HepG2 (cell line): ENCODE data around the gene FKBP10. TPM values are rescaled to one million over a fixed set of nuclear protein-coding genes. Genes with fewer than 3 reads are reported as not detected.

Experiments
- CCDC6 ChIP-seq: sonication (generic); formaldehyde crosslinking; IDR thresholded peaks from 2 replicates; pipeline ENCODE4 v1.8.1; 2022; ENCODE audit warnings: mild to moderate bottlenecking, missing genetic modification reagents, moderate library complexity
- DNMT3B ChIP-seq: conservative IDR thresholded peaks from 2 replicates; pipeline ENCODE4 v1.6.1; 2016; ENCODE audit warnings: missing biosample characterization, control low read depth
- FIP1L1 ChIP-seq: fragments of 200-400 bp; formaldehyde crosslinking; IDR thresholded peaks from 2 replicates; pipeline ENCODE4 v1.6.1; 2018; ENCODE audit warnings: low read depth, mild to moderate bottlenecking, low read length, moderate library complexity, borderline replicate concordance; ENCODE audit not compliant: insufficient read depth
- NBN ChIP-seq: fragments of 450-650 bp; conservative IDR thresholded peaks from 2 replicates; pipeline ENCODE4 v1.6.1; 2017
- NFRKB ChIP-seq: fragments of 450-650 bp; IDR thresholded peaks from 2 replicates; pipeline ENCODE4 v1.6.1; 2017
- PPARG ChIP-seq: conservative IDR thresholded peaks from 2 replicates; pipeline ENCODE4 v1.6.1; 2016; ENCODE audit warnings: missing biosample characterization, missing genetic modification reagents
- SAP130 ChIP-seq: IDR thresholded peaks from 2 replicates; pipeline ENCODE4 v1.6.1; 2016; ENCODE audit warnings: low read depth
- SETDB1 ChIP-seq: sonication (generic); formaldehyde crosslinking; IDR thresholded peaks from 2 replicates; pipeline ENCODE4 v1.5.1; 2020; ENCODE audit warnings: missing genetic modification reagents, mild to moderate bottlenecking, borderline replicate concordance
- TBX2 ChIP-seq: sonication (generic); formaldehyde crosslinking; IDR thresholded peaks from 2 replicates; pipeline ENCODE4 v1.5.0; 2020; ENCODE audit warnings: missing genetic modification reagents, mild to moderate bottlenecking, borderline replicate concordance
- ZNF234 ChIP-seq: sonication (generic); formaldehyde crosslinking; conservative IDR thresholded peaks from 2 replicates; pipeline ENCODE4 v1.5.1; 2020; ENCODE audit warnings: mild to moderate bottlenecking, missing genetic modification reagents
- ZNF383 ChIP-seq: sonication (generic); formaldehyde crosslinking; IDR thresholded peaks from 2 replicates; pipeline ENCODE4 v1.4.0; 2020; ENCODE audit warnings: missing genetic modification reagents, mild to moderate bottlenecking, borderline replicate concordance
- ZNF510 ChIP-seq: sonication (generic); formaldehyde crosslinking; IDR thresholded peaks from 2 replicates; pipeline ENCODE4 v1.4.0; 2020; ENCODE audit warnings: low read depth, mild to moderate bottlenecking, missing genetic modification reagents
- ZNF543 ChIP-seq: sonication (generic); formaldehyde crosslinking; IDR thresholded peaks from 2 replicates; pipeline ENCODE4 v1.4.0; 2020; ENCODE audit warnings: mild to moderate bottlenecking, missing genetic modification reagents
- ZNF567 ChIP-seq: sonication (generic); formaldehyde crosslinking; IDR thresholded peaks from 2 replicates; pipeline ENCODE4 v1.8.1; 2023; ENCODE audit warnings: mild to moderate bottlenecking, missing genetic modification reagents, borderline replicate concordance
- ZNF710 ChIP-seq: sonication (generic); formaldehyde crosslinking; IDR thresholded peaks from 2 replicates; pipeline ENCODE4 v1.5.0; 2020; ENCODE audit warnings: mild to moderate bottlenecking, missing genetic modification reagents, borderline replicate concordance
- ZNF777 ChIP-seq: sonication (generic); formaldehyde crosslinking; IDR thresholded peaks from 2 replicates; pipeline ENCODE4 v1.4.0; 2020; ENCODE audit warnings: missing genetic modification reagents
- ZNF781 ChIP-seq: sonication (generic); formaldehyde crosslinking; IDR thresholded peaks from 2 replicates; pipeline ENCODE4 v1.5.1; 2020; ENCODE audit warnings: borderline replicate concordance, mild to moderate bottlenecking, missing genetic modification reagents; ENCODE audit errors: not compliant biosample characterization
- polyA plus RNA-seq, 8 experiments: library from polyadenylated mRNA; depleted of rRNA in 3 of 8; stranded (reverse) in 7 of 8; unstranded in 1 of 8; fragments of >200 nt; fragmentation: Illumina TruSeq in 4 of 8; extraction: Trizol in 4 of 8; gene quantifications; 2 replicates each; pipeline versions ENCODE4 v1.2.1 to v1.2.3, GENCODE V29; 2011 to 2016; ENCODE audit warnings: low read depth in 4 of 8, missing spikeins in 1 of 8, mixed read lengths in 1 of 8; ENCODE audit not compliant: insufficient read depth in 1 of 8
- total RNA-seq, 5 experiments: library from RNA; depleted of rRNA; stranded (reverse); fragments of >200 nt; fragmentation: Illumina TruSeq; extraction: Trizol; gene quantifications; 2 replicates each; pipeline ENCODE4 v1.2.3, GENCODE V29; 2016; ENCODE audit warnings: low read depth in 1 of 5
- TF ChIP-seq, protein P1 (sequence below): sonication (generic); formaldehyde crosslinking; IDR thresholded peaks from 2 replicates; pipeline ENCODE4 v1.4.0; 2020; ENCODE audit warnings: low read depth, missing genetic modification reagents
- TF ChIP-seq, protein P2 (sequence below): IDR thresholded peaks from 2 replicates; pipeline ENCODE4 v1.6.1; 2016

Gene FKBP10
- total and polyA plus RNA-seq, 2 of the 13 experiments (the other 11 are each of a cell fraction or from before 2014, with no cell fraction given): 149 to 573 TPM

DNA sequence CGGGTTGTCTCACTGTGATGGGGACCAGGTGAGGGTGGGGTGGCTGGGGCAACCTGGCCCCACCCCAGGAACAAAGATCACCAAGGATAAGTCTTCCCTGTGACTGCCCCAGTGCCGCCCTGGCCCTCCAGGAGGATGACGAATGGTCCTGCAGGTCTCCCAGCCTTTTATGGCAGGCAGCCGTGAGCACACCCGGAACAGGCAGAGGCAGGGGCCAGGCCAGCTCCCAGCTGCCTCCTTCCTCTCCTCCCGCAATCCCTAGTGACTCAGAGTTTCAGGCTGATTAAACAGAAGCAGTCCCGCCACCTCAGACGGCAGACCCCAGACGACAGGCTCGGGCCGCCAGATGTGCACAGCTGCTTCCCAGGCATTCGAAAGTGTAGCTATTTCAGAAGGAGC is 39.6 kb upstream of the FKBP10 start (continued):
- peak; percentile 69 for TF ChIP-seq ZNF567 (CRISPR knock-in tag)
- TF ChIP-seq ZNF543 (CRISPR knock-in tag): 0 out of 2 replicates have a peak, but pooled peaks have one; percentile 60
- TF ChIP-seq PPARG (CRISPR knock-in tag): no peak
- TF ChIP-seq NFRKB: no peak
- peak; percentile 35 for TF ChIP-seq TBX2 (CRISPR knock-in tag)
- no peak for TF ChIP-seq ZNF710
- TF ChIP-seq SAP130: peak; percentile 36; the same call in 1 of the 2 replicates
- peak; percentile 93 for TF ChIP-seq ZNF777 (CRISPR knock-in tag)
- 0 out of 2 replicates have a peak, but pooled peaks have one; percentile 13 for TF ChIP-seq FIP1L1
- TF ChIP-seq DNMT3B (CRISPR knock-in tag): no peak
- peak; percentile 88; the same call in 1 of the 2 replicates for TF ChIP-seq ZNF383
- TF ChIP-seq SETDB1 (CRISPR knock-in tag): no peak
- peak; percentile 82; the same call in 1 of the 2 replicates for TF ChIP-seq ZNF510 (CRISPR knock-in tag)
- TF ChIP-seq ZNF234 (CRISPR knock-in tag): no peak
- TF ChIP-seq, protein P1, sequence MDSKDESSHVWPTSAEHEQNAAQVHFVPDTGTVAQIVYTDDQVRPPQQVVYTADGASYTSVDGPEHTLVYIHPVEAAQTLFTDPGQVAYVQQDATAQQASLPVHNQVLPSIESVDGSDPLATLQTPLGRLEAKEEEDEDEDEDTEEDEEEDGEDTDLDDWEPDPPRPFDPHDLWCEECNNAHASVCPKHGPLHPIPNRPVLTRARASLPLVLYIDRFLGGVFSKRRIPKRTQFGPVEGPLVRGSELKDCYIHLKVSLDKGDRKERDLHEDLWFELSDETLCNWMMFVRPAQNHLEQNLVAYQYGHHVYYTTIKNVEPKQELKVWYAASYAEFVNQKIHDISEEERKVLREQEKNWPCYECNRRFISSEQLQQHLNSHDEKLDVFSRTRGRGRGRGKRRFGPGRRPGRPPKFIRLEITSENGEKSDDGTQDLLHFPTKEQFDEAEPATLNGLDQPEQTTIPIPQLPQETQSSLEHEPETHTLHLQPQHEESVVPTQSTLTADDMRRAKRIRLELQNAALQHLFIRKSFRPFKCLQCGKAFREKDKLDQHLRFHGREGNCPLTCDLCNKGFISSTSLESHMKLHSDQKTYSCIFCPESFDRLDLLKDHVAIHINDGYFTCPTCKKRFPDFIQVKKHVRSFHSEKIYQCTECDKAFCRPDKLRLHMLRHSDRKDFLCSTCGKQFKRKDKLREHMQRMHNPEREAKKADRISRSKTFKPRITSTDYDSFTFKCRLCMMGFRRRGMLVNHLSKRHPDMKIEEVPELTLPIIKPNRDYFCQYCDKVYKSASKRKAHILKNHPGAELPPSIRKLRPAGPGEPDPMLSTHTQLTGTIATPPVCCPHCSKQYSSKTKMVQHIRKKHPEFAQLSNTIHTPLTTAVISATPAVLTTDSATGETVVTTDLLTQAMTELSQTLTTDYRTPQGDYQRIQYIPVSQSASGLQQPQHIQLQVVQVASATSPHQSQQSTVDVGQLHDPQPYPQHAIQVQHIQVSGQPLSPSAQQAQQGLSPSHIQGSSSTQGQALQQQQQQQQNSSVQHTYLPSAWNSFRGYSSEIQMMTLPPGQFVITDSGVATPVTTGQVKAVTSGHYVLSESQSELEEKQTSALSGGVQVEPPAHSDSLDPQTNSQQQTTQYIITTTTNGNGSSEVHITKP (CRISPR knock-in tag): no peak
- TF ChIP-seq CCDC6 (CRISPR knock-in tag): 0 out of 2 replicates have a peak, but pooled peaks have one; percentile 1
- TF ChIP-seq ZNF781: peak; percentile 20
- TF ChIP-seq, protein P2, sequence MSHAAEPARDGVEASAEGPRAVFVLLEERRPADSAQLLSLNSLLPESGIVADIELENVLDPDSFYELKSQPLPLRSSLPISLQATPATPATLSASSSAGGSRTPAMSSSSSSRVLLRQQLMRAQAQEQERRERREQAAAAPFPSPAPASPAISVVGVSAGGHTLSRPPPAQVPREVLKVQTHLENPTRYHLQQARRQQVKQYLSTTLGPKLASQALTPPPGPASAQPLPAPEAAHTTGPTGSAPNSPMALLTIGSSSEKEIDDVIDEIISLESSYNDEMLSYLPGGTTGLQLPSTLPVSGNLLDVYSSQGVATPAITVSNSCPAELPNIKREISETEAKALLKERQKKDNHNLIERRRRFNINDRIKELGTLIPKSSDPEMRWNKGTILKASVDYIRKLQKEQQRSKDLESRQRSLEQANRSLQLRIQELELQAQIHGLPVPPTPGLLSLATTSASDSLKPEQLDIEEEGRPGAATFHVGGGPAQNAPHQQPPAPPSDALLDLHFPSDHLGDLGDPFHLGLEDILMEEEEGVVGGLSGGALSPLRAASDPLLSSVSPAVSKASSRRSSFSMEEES (CRISPR knock-in tag): 0 out of 2 replicates have a peak, but pooled peaks have one; percentile 12
- no peak for TF ChIP-seq NBN
